IMR-90 (cell line): Measurements from ENCODE around the gene LSM2. TPM values are rescaled to one million over a fixed set of nuclear protein-coding genes. Genes with fewer than 3 reads are reported as not detected.

Experiments
- ATAC-seq: fragments of 200-7000 bp; cut with Tn5 transposase; 2 replicates; pipeline ENCODE4 v1.9.1; 2020; ENCODE audit warnings: low read depth, mild to moderate bottlenecking, moderate library complexity
- BruUV-seq: library from RNA; stranded (reverse); fragments of 400-500 nt; replicated peaks from 2 replicates; lab custom pipeline; 2021; lab: Mats Ljungman, UMichigan
- CTCF ChIA-PET: fragments of 300-600 bp; formaldehyde crosslinking; extraction: SDS; loops from one replicate; lab custom pipeline; 2021; ENCODE audit warnings: antibody characterized with exemption; lab: Yijun Ruan, JAX
- POLR2A ChIA-PET: fragments of 300-600 bp; sonication (Branson Sonifier 250); formaldehyde crosslinking; loops from one replicate; lab custom pipeline; 2022; ENCODE audit warnings: antibody characterized with exemption; ENCODE audit not compliant: unreplicated experiment; lab: Charles Lee
- DNase-seq: peaks from one replicate; pipeline ENCODE4 v3.0.0; 2013
- H2AFZ ChIP-seq: replicated peaks from 2 replicates; pipeline ENCODE3; 2013; ENCODE audit warnings: low read length, mild to moderate bottlenecking; ENCODE audit not compliant: poor library complexity
- H2AK5ac ChIP-seq: 2 replicates; pipeline ENCODE4 v1.6.1; 2013; ENCODE audit warnings: low read depth, low read length, inconsistent platforms
- H2AK9ac ChIP-seq: replicated peaks from 2 replicates; pipeline ENCODE3; 2013; ENCODE audit warnings: mild to moderate bottlenecking, low read depth, low read length, moderate library complexity; ENCODE audit not compliant: poor library complexity
- H2BK120ac ChIP-seq: 2 replicates; pipeline ENCODE4 v1.6.1; 2013; ENCODE audit warnings: low read depth, low read length, inconsistent platforms
- H2BK15ac ChIP-seq: 3 replicates; pipeline ENCODE4 v1.6.1; 2013; ENCODE audit warnings: low read depth, low read length, inconsistent platforms
- H2BK20ac ChIP-seq: 2 replicates; pipeline ENCODE4 v1.6.1; 2013; ENCODE audit warnings: low read depth, mild to moderate bottlenecking, inconsistent platforms, low read length, moderate library complexity
- H2BK5ac ChIP-seq: 2 replicates; pipeline ENCODE4 v1.6.1; 2013; ENCODE audit warnings: mild to moderate bottlenecking, low read depth, low read length, inconsistent platforms; ENCODE audit not compliant: poor library complexity, severe bottlenecking
- H3K14ac ChIP-seq: replicated peaks from 2 replicates; pipeline ENCODE4 v1.6.1; 2013; ENCODE audit warnings: low read depth, low read length, inconsistent platforms
- H3K18ac ChIP-seq: 2 replicates; pipeline ENCODE4 v1.6.1; 2013; ENCODE audit warnings: low read depth, low read length, control low read depth
- H3K23ac ChIP-seq: 2 replicates; pipeline ENCODE4 v1.6.1; 2013; ENCODE audit warnings: low read depth, low read length, inconsistent platforms
- H3K27ac ChIP-seq: 2 replicates; pipeline ENCODE4 v1.5.1; 2013; ENCODE audit warnings: mild to moderate bottlenecking, control low read depth, low read length; ENCODE audit not compliant: insufficient read depth
- H3K27me3 ChIP-seq: 2 replicates; pipeline ENCODE4 v1.6.1; 2013; ENCODE audit warnings: low read length; ENCODE audit not compliant: control insufficient read depth, insufficient read depth
- H3K36me3 ChIP-seq: 2 replicates; pipeline ENCODE4 v1.6.1; 2013; ENCODE audit warnings: low read length, mixed read lengths; ENCODE audit not compliant: control insufficient read depth, insufficient read depth
- H3K4ac ChIP-seq: 2 replicates; pipeline ENCODE4 v1.6.1; 2013; ENCODE audit warnings: low read depth, low read length, inconsistent platforms
- H3K4me1 ChIP-seq: 2 replicates; pipeline ENCODE4 v1.6.1; 2013; ENCODE audit warnings: low read length, mixed read lengths; ENCODE audit not compliant: control insufficient read depth, insufficient read depth
- H3K4me2 ChIP-seq: 2 replicates; pipeline ENCODE4 v1.6.1; 2013; ENCODE audit warnings: low read depth, mild to moderate bottlenecking, control low read depth, low read length, moderate library complexity
- H3K4me3 ChIP-seq: 2 replicates; pipeline ENCODE4 v1.5.1; 2013; ENCODE audit warnings: low read depth, mild to moderate bottlenecking, control low read depth, low read length, moderate library complexity; ENCODE audit not compliant: insufficient read depth
- H3K56ac ChIP-seq: 2 replicates; pipeline ENCODE4 v1.6.1; 2013; ENCODE audit warnings: low read length, inconsistent platforms; ENCODE audit not compliant: insufficient read depth; ENCODE audit errors: extremely low read depth
- H3K79me1 ChIP-seq, 2 experiments: 2 replicates each; pipeline ENCODE4 v1.6.1; 2013; ENCODE audit warnings: low read length in 2 of 2, inconsistent platforms in 1 of 2, low read depth in 1 of 2
- H3K9ac ChIP-seq: 2 replicates; pipeline ENCODE4 v1.6.1; 2013; ENCODE audit warnings: low read depth, low read length, control low read depth
- H3K9me1 ChIP-seq: 2 replicates; pipeline ENCODE4 v1.6.1; 2013; ENCODE audit warnings: low read length, inconsistent platforms; ENCODE audit not compliant: insufficient read depth
- H3K9me3 ChIP-seq: 2 replicates; pipeline ENCODE4 v1.6.1; 2013; ENCODE audit warnings: low read length; ENCODE audit not compliant: control insufficient read depth, insufficient read depth
- H4K20me1 ChIP-seq: 2 replicates; pipeline ENCODE4 v1.6.1; 2013; ENCODE audit warnings: low read length, inconsistent platforms; ENCODE audit not compliant: insufficient read depth
- H4K5ac ChIP-seq: 2 replicates; pipeline ENCODE4 v1.6.1; 2013; ENCODE audit warnings: mild to moderate bottlenecking, low read depth, low read length, control low read depth
- H4K8ac ChIP-seq, 2 experiments: 2 replicates each; pipeline ENCODE4 v1.6.1; 2013; ENCODE audit warnings: low read depth in 2 of 2, low read length in 2 of 2, control low read depth in 1 of 2, inconsistent platforms in 1 of 2
- H4K91ac ChIP-seq: 2 replicates; pipeline ENCODE4 v1.6.1; 2013; ENCODE audit warnings: low read depth, low read length, inconsistent platforms; ENCODE audit not compliant: insufficient read depth
- BHLHE40 ChIP-seq: fragments of 150-350 bp; IDR thresholded peaks from 2 replicates; pipeline ENCODE4 v1.6.1; 2016; ENCODE audit warnings: mild to moderate bottlenecking, low read depth, low read length
- CEBPB ChIP-seq: IDR thresholded peaks from 2 replicates; pipeline ENCODE4 v1.6.1; 2012; ENCODE audit warnings: low read depth, low read length, improper control_type of control experiment
- FOS ChIP-seq: fragments of 150-350 bp; IDR thresholded peaks from 2 replicates; pipeline ENCODE4 v1.6.1; 2016; ENCODE audit warnings: low read depth, low read length
- RCOR1 ChIP-seq: IDR thresholded peaks from 2 replicates; pipeline ENCODE4 v1.6.1; 2012; ENCODE audit warnings: mild to moderate bottlenecking, low read length, improper control_type of control experiment; ENCODE audit not compliant: insufficient replicate concordance
- WGBS, 2 experiments: methylation state at CpG; one replicate each; pipeline versions ENCODE4 v1.1.5 to v1.1.7; 2013; ENCODE audit warnings: missing lambda C conversion rate in 2 of 2; ENCODE audit not compliant: insufficient read length in 1 of 2; ENCODE audit errors: extremely low coverage in 2 of 2; 5-methylcytosine and 5-hydroxymethylcytosine counted together
- dilution Hi-C: fragments of 300-500 bp; cut with HindIII; formaldehyde crosslinking; loops from one replicate; pipeline ENCODE4 v1.14.3; 2018; ENCODE audit warnings: low sequenced_read_pairs; ENCODE audit not compliant: unreplicated experiment
- in situ Hi-C: fragments of 300-500 bp; cut with MboI; formaldehyde crosslinking; loops from 3 replicates; pipeline ENCODE4 v1.14.3; 2019; ENCODE audit warnings: low sequenced_read_pairs, inconsistent platforms, mixed read lengths
- intact Hi-C: fragments of 100-400 bp; cut with micrococcal nuclease; formaldehyde crosslinking; loops from 2 replicates; pipeline ENCODE4 v1.10.0; 2022
- polyA plus RNA-seq, 3 experiments: library from polyadenylated mRNA; depleted of rRNA; stranded (reverse); fragments of >200 nt; gene quantifications; 2 replicates each; pipeline ENCODE4 v1.2.3, GENCODE V29; 2012; ENCODE audit warnings: low replicate concordance in 1 of 3
- total RNA-seq: library from RNA; depleted of rRNA; stranded (reverse); fragments of >200 nt; gene quantifications from 2 replicates; pipeline ENCODE4 v1.2.3, GENCODE V29; 2012
- TF ChIP-seq, protein P1 (sequence below): fragments of 150-350 bp; IDR thresholded peaks from 2 replicates; pipeline ENCODE4 v1.6.1; 2016; ENCODE audit warnings: low read depth, mild to moderate bottlenecking, low read length, moderate library complexity, borderline replicate concordance
- TF ChIP-seq, protein P2 (sequence below): fragments of 150-350 bp; IDR thresholded peaks from 2 replicates; pipeline ENCODE4 v1.6.1; 2017; ENCODE audit warnings: mild to moderate bottlenecking, antibody characterized with exemption, low read length, low read depth

LSM2 gene
- total and polyA plus RNA-seq, 2 of the 4 experiments (the other 2 are of a cell fraction) = 56.3 to 61.0 TPM

DNA sequence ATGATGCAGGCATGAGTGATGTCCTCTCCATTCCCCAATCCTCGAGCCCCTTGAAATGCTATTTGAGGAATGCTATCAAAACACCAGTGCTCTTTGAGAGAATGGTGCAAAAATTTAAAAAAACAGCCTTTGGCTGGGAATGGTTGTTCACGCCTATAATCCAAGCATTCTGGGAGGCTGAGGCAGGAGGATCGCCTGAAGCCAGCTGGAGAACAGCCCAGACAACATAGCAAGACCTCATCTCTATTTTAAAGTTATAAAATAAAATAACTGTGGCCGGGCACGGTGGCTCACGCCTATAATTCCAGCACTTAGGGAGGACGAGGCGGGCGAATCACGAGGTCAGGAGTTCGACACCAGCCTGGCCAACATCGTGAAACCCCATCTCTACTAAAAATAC, 7.0 kb downstream of the LSM2 start:
- dilution Hi-C loops (no loop called here), in situ Hi-C loops (no loop called here), intact Hi-C loops (no loop called here)
- 50% methylated on average over 2 of the region's 12 CpGs; no CpG with 5 or more reads in 1 of the 2 experiments for WGBS, 2 experiments
- POLR2A ChIA-PET = interaction anchor here (0.7 kb wide), 1 partner anchor 96 kb away, joined by 11 read pairs; the partner anchor contains the start of gene ABHD16A
- H3K27me3 ChIP-seq = no peaks in the 10 kb centered on the region
- H3K9ac ChIP-seq = no peak overlapping the region
- CTCF ChIA-PET = no interaction called here
- no TSS peak for BruUV-seq
- H2BK5ac ChIP-seq = no peak overlapping the region
- ATAC-seq = no peak
- no peak overlapping the region for H2BK20ac ChIP-seq
- H3K9me1 ChIP-seq = no peaks in the 10 kb centered on the region
- H2AK5ac ChIP-seq = no peak overlapping the region
- no peak overlapping the region for H2AFZ ChIP-seq
- H3K4me2 ChIP-seq = no peak overlapping the region
- H3K23ac ChIP-seq = no peak overlapping the region
- no peak overlapping the region for H3K14ac ChIP-seq
- H4K91ac ChIP-seq = no peak overlapping the region
- DNase-seq = no peak
- no peak overlapping the region for H3K56ac ChIP-seq
- TF ChIP-seq, protein P1, sequence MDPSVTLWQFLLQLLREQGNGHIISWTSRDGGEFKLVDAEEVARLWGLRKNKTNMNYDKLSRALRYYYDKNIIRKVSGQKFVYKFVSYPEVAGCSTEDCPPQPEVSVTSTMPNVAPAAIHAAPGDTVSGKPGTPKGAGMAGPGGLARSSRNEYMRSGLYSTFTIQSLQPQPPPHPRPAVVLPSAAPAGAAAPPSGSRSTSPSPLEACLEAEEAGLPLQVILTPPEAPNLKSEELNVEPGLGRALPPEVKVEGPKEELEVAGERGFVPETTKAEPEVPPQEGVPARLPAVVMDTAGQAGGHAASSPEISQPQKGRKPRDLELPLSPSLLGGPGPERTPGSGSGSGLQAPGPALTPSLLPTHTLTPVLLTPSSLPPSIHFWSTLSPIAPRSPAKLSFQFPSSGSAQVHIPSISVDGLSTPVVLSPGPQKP = no peak
- TF ChIP-seq, protein P2, sequence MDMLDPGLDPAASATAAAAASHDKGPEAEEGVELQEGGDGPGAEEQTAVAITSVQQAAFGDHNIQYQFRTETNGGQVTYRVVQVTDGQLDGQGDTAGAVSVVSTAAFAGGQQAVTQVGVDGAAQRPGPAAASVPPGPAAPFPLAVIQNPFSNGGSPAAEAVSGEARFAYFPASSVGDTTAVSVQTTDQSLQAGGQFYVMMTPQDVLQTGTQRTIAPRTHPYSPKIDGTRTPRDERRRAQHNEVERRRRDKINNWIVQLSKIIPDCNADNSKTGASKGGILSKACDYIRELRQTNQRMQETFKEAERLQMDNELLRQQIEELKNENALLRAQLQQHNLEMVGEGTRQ = no peak
- no peak for TF ChIP-seq FOS
- TF ChIP-seq CEBPB = no peak
- TF ChIP-seq BHLHE40 = no peak
- TF ChIP-seq RCOR1 = no peak
- no peak overlapping the region for H2BK120ac ChIP-seq
- no peak overlapping the region for H3K18ac ChIP-seq
- H3K36me3 ChIP-seq = peaks cover 4% of the 10 kb centered on the region; the same call in 1 of the 2 replicates
- H3K9me3 ChIP-seq = no peaks in the 10 kb centered on the region
- peaks cover 5 to 25% of the 10 kb centered on the region in 2 experiments; a peak in 3 of 4 replicates for H3K79me1 ChIP-seq
- H2BK15ac ChIP-seq = no peak overlapping the region
- H3K27ac ChIP-seq = no peak overlapping the region
- H3K4ac ChIP-seq = no peak overlapping the region
- no peak overlapping the region for H3K4me3 ChIP-seq
- no peak overlapping the region for H4K5ac ChIP-seq
- no peaks in the 10 kb centered on the region for H4K20me1 ChIP-seq
- no peak overlapping the region for H2AK9ac ChIP-seq
- H3K4me1 ChIP-seq = no peaks in the 10 kb centered on the region
- H4K8ac ChIP-seq = no peak overlapping the region
